ENCODE data around the gene ZYX. TPM values are rescaled to one million over a fixed set of nuclear protein-coding genes. Genes with fewer than 3 reads are reported as not detected.

ZYX gene
- total and polyA plus RNA-seq, 9 of the 15 experiments (the other 6 are each of a cell fraction or from before 2014, with no cell fraction given) = 1.8 to 130 (median 15.7) TPM

- TF ChIP-seq ARID1B (IDR thresholded peaks at IDR 0.05) = peak; percentile 58
- TF ChIP-seq SAP30 (IDR thresholded peaks at IDR 0.05; ENCODE audit: borderline replicate concordance, insufficient read depth, low read depth, low read length, poor library complexity, severe bottlenecking) = peak; percentile 33
- peak; percentile 5 for TF ChIP-seq ZFP36 (IDR thresholded peaks at IDR 0.05; ENCODE audit: low read depth, low read length, partially characterized antibody)
- peak; percentile 94 for TF ChIP-seq PHF8 (IDR thresholded peaks at IDR 0.05; ENCODE audit: borderline replicate concordance, low read length)
- no peak for TF ChIP-seq FOXM1 (IDR thresholded peaks at IDR 0.05; ENCODE audit: low read depth)
- 0 out of 2 replicates have a peak, but pooled peaks have one; percentile 65 for TF ChIP-seq FOXM1 (CRISPR knock-in tag; IDR thresholded peaks at IDR 0.05; ENCODE audit: low read depth)
- TF ChIP-seq ZFX (CRISPR knock-in tag; IDR thresholded peaks at IDR 0.05) = peak; percentile 96
- TF ChIP-seq GABPB1 (CRISPR knock-in tag; IDR thresholded peaks at IDR 0.05) = peak; percentile 80
- TF ChIP-seq NEUROD1 (IDR thresholded peaks at IDR 0.05; ENCODE audit: borderline replicate concordance, low read depth, low read length, partially characterized antibody) = peak; percentile 66
- no peak for TF ChIP-seq TSC22D4 (tag; IDR thresholded peaks at IDR 0.05)
- 0 out of 2 replicates have a peak, but pooled peaks have one; percentile 19 for TF ChIP-seq SAFB (IDR thresholded peaks at IDR 0.05; ENCODE audit: borderline replicate concordance, low read depth, low read length)
- TF ChIP-seq DACH1 (IDR thresholded peaks at IDR 0.05; ENCODE audit: partially characterized antibody) = peak; percentile 81
- peak; percentile 48; the same call in 1 of the 2 replicates for TF ChIP-seq ZBTB43 (CRISPR knock-in tag; IDR thresholded peaks at IDR 0.05)
- no peak for TF ChIP-seq POU5F1 (IDR thresholded peaks at IDR 0.05; ENCODE audit: borderline replicate concordance, low read depth, low read length, partially characterized antibody)
- peak; percentile 46; the same call in 1 of the 2 replicates for TF ChIP-seq MEF2A (IDR thresholded peaks at IDR 0.05; ENCODE audit: control insufficient read depth, low read depth, low read length)
- no peak for TF ChIP-seq ZNF77 (CRISPR knock-in tag; IDR thresholded peaks at IDR 0.05)
- peak; percentile 22; the same call in 1 of the 2 replicates for TF ChIP-seq GATAD2B (IDR thresholded peaks at IDR 0.05; ENCODE audit: borderline replicate concordance)
- TF ChIP-seq ZBTB7A (IDR thresholded peaks at IDR 0.05; ENCODE audit: borderline replicate concordance, control insufficient read depth, low read depth, low read length) = peak; percentile 93
- TF ChIP-seq POLR2B (IDR thresholded peaks at IDR 0.05; ENCODE audit: low read depth, partially characterized antibody) = peak; percentile 87
- TF ChIP-seq TGIF2 (CRISPR knock-in tag; IDR thresholded peaks at IDR 0.05) = peak; percentile 93
- TF ChIP-seq CLOCK (CRISPR knock-in tag; IDR thresholded peaks at IDR 0.05; ENCODE audit: borderline replicate concordance) = no peak
- TF ChIP-seq NCOR1 (IDR thresholded peaks at IDR 0.05) = peak; percentile 31; the same call in 1 of the 2 replicates
Measured at GRCh38 chr7:143380646-143381426, at the start of gene ZYX (continued).

All from K562 (cell line).